DOHH2 (cell line): ENCODE data around the gene PEG3.

ENCODE experiments used
- CTCF ChIP-seq: fragments of 200-600 bp; sonication (generic); IDR thresholded peaks from one replicate; pipeline ENCODE4 v1.5.1; 2014; ENCODE audit warnings: antibody characterized with exemption, mild to moderate bottlenecking, low read depth, low read length; ENCODE audit not compliant: poor library complexity, severe bottlenecking
- EZH2phosphoT487 ChIP-seq: fragments of 200-600 bp; sonication (generic); IDR thresholded peaks from 2 replicates; pipeline ENCODE4 v1.6.1; 2017; ENCODE audit warnings: borderline replicate concordance, mild to moderate bottlenecking, antibody characterized with exemption, low read length, moderate library complexity, mixed read lengths

- TF ChIP-seq CTCF (no peak), EZH2phosphoT487 (no peak)
Observed at GRCh38 chr19:56884441-56884840, 43.9 kb upstream of the PEG3 start.
